GM13977 (cell line): Measurements from ENCODE around the gene SOX1.

Experiments used
- DNase-seq: peaks from one replicate; pipeline ENCODE4 v3.0.0; 2012; ENCODE audit warnings: low spot score
- CTCF ChIP-seq: IDR thresholded peaks from 2 replicates; pipeline ENCODE4 v1.5.1; 2012; ENCODE audit warnings: mild to moderate bottlenecking, control low read depth; ENCODE audit not compliant: insufficient read depth; ENCODE audit errors: extremely low read depth, missing control alignments
- in situ Hi-C: fragments of 300-500 bp; cut with MboI; formaldehyde crosslinking; loops from one replicate; pipeline ENCODE4 v1.12.0; 2022; ENCODE audit warnings: low sequenced_read_pairs, low pct_unique_long_range_greater_than_20kb, mixed read lengths, inconsistent platforms; ENCODE audit not compliant: unreplicated experiment

SOX1 gene

GRCh38 chr13:112077729-112078128 is 10.8 kb downstream of the SOX1 start:
- in situ Hi-C loops: no loop called here
- no peak for TF ChIP-seq CTCF
- DNase-seq: no peak

GRCh38 chr13:112078216-112078615 is 11.3 kb downstream of the SOX1 start:
- in situ Hi-C loops: no loop called here

GRCh38 chr13:112078879-112079531 is 12.1 kb downstream of the SOX1 start:
- no peak for DNase-seq
- TF ChIP-seq CTCF: no peak
- in situ Hi-C loops: no loop called here

More at GRCh38 chr13:112078216-112078615, 11.3 kb downstream of the SOX1 start:
- TF ChIP-seq CTCF: no peak
- DNase-seq: no peak

- TF ChIP-seq CTCF: no peak
- in situ Hi-C loops: no loop called here
- no peak for DNase-seq
These were observed 12.7 kb downstream of the SOX1 start for GRCh38 chr13:112079696-112080095.

- DNase-seq: no peak
- in situ Hi-C loops: no loop called here
- no peak for TF ChIP-seq CTCF
These were observed 17.0 kb downstream of the SOX1 start for GRCh38 chr13:112083971-112084370.

GRCh38 chr13:112092453-112092852 is 25.5 kb downstream of the SOX1 start:
- in situ Hi-C loops: no loop called here
- TF ChIP-seq CTCF: no peak
- DNase-seq: no peak
